ENCODE measurements around the gene KLF15.

- TF ChIP-seq CTCF (conservative IDR thresholded peaks at IDR 0.05; ENCODE audit: low read depth, low read length) (no peak), EZH2phosphoT487 (IDR thresholded peaks at IDR 0.05; ENCODE audit: borderline replicate concordance, low read length) (no peak)
Measured at GRCh38 chr3:126402666-126403302, 45.6 kb upstream of the KLF15 start.

Measured in PC-3 (cell line).